B cell (primary cell): ENCODE results near the gene GSDME. TPM values are rescaled to one million over a fixed set of nuclear protein-coding genes. Genes with fewer than 3 reads are reported as not detected.

ENCODE experiments used
- ATAC-seq: fragments of 200-7000 bp; cut with Tn5 transposase; one replicate; pipeline ENCODE4 v1.10.0; 2021; ENCODE audit warnings: low read depth, mild to moderate bottlenecking, moderate number of reproducible peaks, moderate library complexity
- CTCF ChIA-PET: fragments of 350-600 bp; sonication (Branson Sonifier 250); formaldehyde crosslinking; loops from one replicate; lab custom pipeline; 2021; ENCODE audit warnings: antibody characterized with exemption, inconsistent platforms; lab: Charles Lee
- POLR2A ChIA-PET: fragments of 350-600 bp; sonication (Branson Sonifier 250); formaldehyde crosslinking; loops from one replicate; lab custom pipeline; 2021; ENCODE audit warnings: antibody characterized with exemption; lab: Charles Lee
- DNase-seq: peaks from one replicate; pipeline ENCODE4 v3.0.0; 2013
- H2AFZ ChIP-seq: 2 replicates; pipeline ENCODE4 v1.6.1; 2012; ENCODE audit warnings: mild to moderate bottlenecking, low read depth, low read length; ENCODE audit not compliant: insufficient read depth, poor library complexity, severe bottlenecking
- H3K27ac ChIP-seq, 2 donors: 1 replicate in 1 of 2; 2 replicates in 1 of 2; pipeline ENCODE4 v1.5.1; 2012 to 2013; ENCODE audit warnings: low read length in 2 of 2, mild to moderate bottlenecking in 2 of 2, moderate library complexity in 1 of 2
- H3K27me3 ChIP-seq, 4 experiments: fragments of 200-600 bp in 1 of 4; sonication (generic) in 1 of 4; replicated peaks in 1 of 4; 1 replicate in 2 of 4; 2 replicates in 2 of 4; pipeline versions ENCODE4 v1.6.1 to v1.7.0; 2013 to 2016; ENCODE audit warnings: low read length in 3 of 4, mild to moderate bottlenecking in 2 of 4, mixed read lengths in 1 of 4, moderate library complexity in 1 of 4; ENCODE audit not compliant: insufficient read depth in 4 of 4, control insufficient read depth in 3 of 4; ENCODE audit errors: control extremely low read depth in 1 of 4
- H3K36me3 ChIP-seq, 2 experiments: replicated peaks in 1 of 2; 1 replicate in 1 of 2; 2 replicates in 1 of 2; pipeline versions ENCODE4 v1.6.1 to v1.7.1; 2013; ENCODE audit warnings: low read length in 1 of 2; ENCODE audit not compliant: insufficient read depth in 2 of 2, control insufficient read depth in 1 of 2; ENCODE audit errors: control extremely low read depth in 1 of 2, extremely low read depth in 1 of 2
- H3K4me1 ChIP-seq, 2 donors: fragments of 200-600 bp in 1 of 2; sonication (generic) in 1 of 2; 1 replicate in 1 of 2; 2 replicates in 1 of 2; pipeline versions ENCODE4 v1.5.1 to v1.6.1; 2013 to 2017; ENCODE audit warnings: low read length in 2 of 2; ENCODE audit not compliant: control insufficient read depth in 2 of 2, insufficient read depth in 2 of 2
- H3K4me2 ChIP-seq: replicated peaks from 2 replicates; pipeline ENCODE3; 2012; ENCODE audit warnings: mild to moderate bottlenecking, low read depth, low read length; ENCODE audit not compliant: poor library complexity, severe bottlenecking
- H3K4me3 ChIP-seq, 5 experiments: fragments of 200-600 bp in 1 of 5; sonication (generic) in 1 of 5; 1 replicate in 3 of 5; 2 replicates in 2 of 5; pipeline versions ENCODE4 v1.5.1 to v1.7.0; 2011 to 2016; ENCODE audit warnings: low read length in 4 of 5, mild to moderate bottlenecking in 4 of 5, low read depth in 2 of 5, control low read depth in 1 of 5, moderate library complexity in 1 of 5; ENCODE audit not compliant: insufficient read depth in 1 of 5; ENCODE audit errors: control extremely low read depth in 1 of 5, extremely low read depth in 1 of 5
- H3K79me2 ChIP-seq: fragments of 200-600 bp; sonication (generic); one replicate; pipeline ENCODE4 v1.6.0; 2016; ENCODE audit warnings: low read length; ENCODE audit not compliant: control insufficient read depth, insufficient read depth
- H3K9ac ChIP-seq: fragments of 200-600 bp; sonication (generic); 2 replicates; pipeline ENCODE4 v1.6.1; 2017; ENCODE audit warnings: mild to moderate bottlenecking, low read length, moderate library complexity
- H3K9me3 ChIP-seq, 3 donors: one replicate each; pipeline versions ENCODE4 v1.6.1 to v1.7.1; 2013; ENCODE audit warnings: low read length in 2 of 3; ENCODE audit not compliant: control insufficient read depth in 2 of 3, insufficient read depth in 1 of 3; ENCODE audit errors: control extremely low read depth in 1 of 3
- H4K20me1 ChIP-seq: 2 replicates; pipeline ENCODE4 v1.6.0; 2012; ENCODE audit warnings: mild to moderate bottlenecking, low read length; ENCODE audit not compliant: insufficient read depth, control insufficient read depth, poor library complexity, severe bottlenecking
- H3K27ac Mint-ChIP-seq: one replicate; pipeline ENCODE4 v1.8.0; 2021; ENCODE audit warnings: mixed read lengths
- H3K27me3 Mint-ChIP-seq: one replicate; pipeline ENCODE4 v1.8.0; 2021; ENCODE audit warnings: mixed read lengths
- H3K4me1 Mint-ChIP-seq: one replicate; pipeline ENCODE4 v1.8.0; 2021; ENCODE audit warnings: mixed read lengths
- H3K4me3 Mint-ChIP-seq: one replicate; pipeline ENCODE4 v1.8.0; 2021; ENCODE audit warnings: mixed read lengths
- H3K9me3 Mint-ChIP-seq: one replicate; pipeline ENCODE4 v1.8.0; 2022; ENCODE audit warnings: mixed read lengths; ENCODE audit not compliant: insufficient read depth
- EZH2 ChIP-seq: IDR thresholded peaks from 2 replicates; pipeline ENCODE4 v1.6.1; 2012; ENCODE audit warnings: borderline replicate concordance, low read depth, mild to moderate bottlenecking, moderate library complexity, low read length; ENCODE audit not compliant: insufficient read depth, poor library complexity, severe bottlenecking
- WGBS: methylation state at CpG from one replicate; pipeline ENCODE4 v1.1.5; 2013; ENCODE audit warnings: missing lambda C conversion rate; ENCODE audit not compliant: insufficient coverage; 5-methylcytosine and 5-hydroxymethylcytosine counted together
- intact Hi-C: fragments of 100-400 bp; cut with micrococcal nuclease; formaldehyde crosslinking; loops from one replicate; pipeline ENCODE4 v1.10.0; 2022
- polyA plus RNA-seq: library from polyadenylated mRNA; depleted of rRNA; stranded (reverse); fragments of >200 nt; gene quantifications from 2 replicates; pipeline ENCODE4 v1.2.3, GENCODE V29; 2012
- total RNA-seq, 2 donors: library from RNA; stranded (reverse); fragments of 120-200 nt in 1 of 2; gene quantifications; 1 replicate in 1 of 2; 2 replicates in 1 of 2; pipeline versions ENCODE4 v1.2.3 to v1.2.4, GENCODE V29; 2013 to 2022
- TF ChIP-seq, protein P1 (sequence below): fragments of 200-600 bp; IDR thresholded peaks from one replicate; pipeline ENCODE4 v1.8.0; 2022; ENCODE audit warnings: antibody characterized with exemption, mild to moderate bottlenecking

Gene GSDME
- total and polyA plus RNA-seq, 2 donors (not counting 1 experiment from before 2014, with no cell fraction given), result 7.0 to 11.9 TPM

DNA sequence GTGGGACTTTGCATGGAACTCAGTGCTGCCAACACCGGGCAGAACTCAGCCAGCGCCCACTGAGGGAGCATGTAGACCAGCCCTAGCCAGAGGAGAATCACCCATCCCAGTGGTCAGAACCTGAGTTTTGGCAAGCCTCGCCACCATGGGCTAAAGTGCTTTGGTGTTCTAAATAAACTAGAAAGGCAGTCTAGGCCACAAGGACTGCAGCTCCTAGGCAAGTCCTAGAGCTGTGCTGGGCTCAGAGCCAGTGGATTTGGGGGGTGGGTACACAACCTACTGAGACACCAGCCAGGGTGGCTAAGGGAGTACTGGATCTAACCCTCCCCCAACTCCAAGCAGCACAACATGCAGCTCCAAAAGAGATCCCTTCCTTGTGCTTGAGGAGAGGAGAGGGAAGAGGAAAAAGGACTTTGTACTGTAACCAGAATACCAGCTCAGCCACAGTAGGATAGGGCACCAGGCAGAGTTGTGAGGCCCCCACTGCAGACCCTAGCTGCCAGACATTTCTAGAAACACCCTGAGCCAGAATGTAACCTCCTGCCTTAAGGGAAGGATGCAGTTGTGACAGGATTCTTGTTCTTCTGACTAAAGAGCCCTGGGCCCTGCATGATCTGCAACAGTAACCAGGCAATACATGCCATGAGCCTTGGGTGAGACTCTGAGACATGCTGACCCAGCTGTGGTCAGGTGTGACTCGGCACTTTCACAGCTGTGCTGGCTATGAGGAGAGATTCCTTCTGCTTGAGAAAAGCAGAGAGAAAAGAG is 24.4 kb downstream of the GSDME start:
- POLR2A ChIA-PET, result no interaction called here

DNA sequence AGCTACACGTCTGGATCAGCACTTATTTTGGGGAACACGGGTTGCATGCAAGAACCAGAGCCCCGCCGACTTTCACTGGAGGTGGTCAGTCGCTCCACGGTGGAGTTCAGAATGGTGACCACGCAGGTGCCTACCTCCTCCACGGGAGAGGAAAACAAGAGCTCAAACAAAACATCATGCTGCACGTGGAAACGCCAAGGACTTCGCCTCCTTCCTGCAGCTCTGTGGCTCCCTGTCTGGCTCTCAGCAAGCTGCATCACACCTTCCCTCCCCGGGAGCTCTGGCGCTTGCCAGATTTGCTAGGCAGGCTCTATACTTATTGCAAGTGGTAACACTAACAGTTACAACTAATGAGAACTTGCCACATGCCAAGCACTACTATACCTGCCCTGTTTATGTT is 26.0 kb downstream of the GSDME start:
- no peak overlapping the region for H3K27ac Mint-ChIP-seq
- Histone ChIP-seq H3K27me3 (no peaks in the 10 kb centered on the region), H3K9ac (no peak overlapping the region), H4K20me1 (no peaks in the 10 kb centered on the region), H3K79me2 (no peaks in the 10 kb centered on the region), H3K4me2 (no peak overlapping the region), H3K9me3 (no peaks in the 10 kb centered on the region), H3K4me3 (no peak overlapping the region), H3K27ac (no peak overlapping the region), H2AFZ (no peak overlapping the region), H3K36me3 (no peaks in the 10 kb centered on the region), H3K4me1 (peaks cover 6 to 9% of the 10 kb centered on the region in 2 donors)
- intact Hi-C loops, result no loop called here
- ChIA-PET POLR2A (no interaction called here), CTCF (interaction anchor here (2.1 kb wide), 1 partner anchor 11 kb away, joined by 5 read pairs; no protein-coding TSS in a partner anchor)
- peaks cover 21% of the 10 kb centered on the region for H3K4me1 Mint-ChIP-seq
- H3K27me3 Mint-ChIP-seq, result peaks cover 13% of the 10 kb centered on the region
- no peak overlapping the region for H3K4me3 Mint-ChIP-seq
- 94% methylated on average over 13 of the region's 13 CpGs for WGBS
- peaks cover 4% of the 10 kb centered on the region for H3K9me3 Mint-ChIP-seq
- ATAC-seq (no peak), DNase-seq (no peak)
- TF ChIP-seq, protein P1, sequence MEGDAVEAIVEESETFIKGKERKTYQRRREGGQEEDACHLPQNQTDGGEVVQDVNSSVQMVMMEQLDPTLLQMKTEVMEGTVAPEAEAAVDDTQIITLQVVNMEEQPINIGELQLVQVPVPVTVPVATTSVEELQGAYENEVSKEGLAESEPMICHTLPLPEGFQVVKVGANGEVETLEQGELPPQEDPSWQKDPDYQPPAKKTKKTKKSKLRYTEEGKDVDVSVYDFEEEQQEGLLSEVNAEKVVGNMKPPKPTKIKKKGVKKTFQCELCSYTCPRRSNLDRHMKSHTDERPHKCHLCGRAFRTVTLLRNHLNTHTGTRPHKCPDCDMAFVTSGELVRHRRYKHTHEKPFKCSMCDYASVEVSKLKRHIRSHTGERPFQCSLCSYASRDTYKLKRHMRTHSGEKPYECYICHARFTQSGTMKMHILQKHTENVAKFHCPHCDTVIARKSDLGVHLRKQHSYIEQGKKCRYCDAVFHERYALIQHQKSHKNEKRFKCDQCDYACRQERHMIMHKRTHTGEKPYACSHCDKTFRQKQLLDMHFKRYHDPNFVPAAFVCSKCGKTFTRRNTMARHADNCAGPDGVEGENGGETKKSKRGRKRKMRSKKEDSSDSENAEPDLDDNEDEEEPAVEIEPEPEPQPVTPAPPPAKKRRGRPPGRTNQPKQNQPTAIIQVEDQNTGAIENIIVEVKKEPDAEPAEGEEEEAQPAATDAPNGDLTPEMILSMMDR, result no peak
- no peak for TF ChIP-seq EZH2

More for the DNA sequence above, 24.4 kb downstream of the GSDME start:
- DNase-seq (no peak), ATAC-seq (no peak)
- H3K9ac ChIP-seq, result no peak overlapping the region
- no peak overlapping the region for H3K27ac ChIP-seq
- Mint-ChIP-seq H3K9me3 (peaks cover 5% of the 10 kb centered on the region), H3K27me3 (peaks cover 13% of the 10 kb centered on the region), H3K27ac (no peak overlapping the region), H3K4me3 (no peak overlapping the region), H3K4me1 (peaks cover 10% of the 10 kb centered on the region)
- no peaks in the 10 kb centered on the region for H3K36me3 ChIP-seq
- WGBS, result 79% methylated on average over 3 of the region's 4 CpGs
- intact Hi-C loops, result no loop called here
- no peak overlapping the region for H3K4me3 ChIP-seq
- CTCF ChIA-PET, result no interaction called here
- TF ChIP-seq, protein P1, result no peak
- no peak for TF ChIP-seq EZH2
- H4K20me1 ChIP-seq, result no peaks in the 10 kb centered on the region
- H2AFZ ChIP-seq, result no peak overlapping the region
- H3K9me3 ChIP-seq, result no peaks in the 10 kb centered on the region
- no peak overlapping the region for H3K4me2 ChIP-seq
- no peaks in the 10 kb centered on the region for H3K27me3 ChIP-seq
- H3K4me1 ChIP-seq, result peaks cover 0 to 3% of the 10 kb centered on the region in 2 donors
- no peaks in the 10 kb centered on the region for H3K79me2 ChIP-seq
